ENCODE measurements around the gene JMJD8.

DNA sequence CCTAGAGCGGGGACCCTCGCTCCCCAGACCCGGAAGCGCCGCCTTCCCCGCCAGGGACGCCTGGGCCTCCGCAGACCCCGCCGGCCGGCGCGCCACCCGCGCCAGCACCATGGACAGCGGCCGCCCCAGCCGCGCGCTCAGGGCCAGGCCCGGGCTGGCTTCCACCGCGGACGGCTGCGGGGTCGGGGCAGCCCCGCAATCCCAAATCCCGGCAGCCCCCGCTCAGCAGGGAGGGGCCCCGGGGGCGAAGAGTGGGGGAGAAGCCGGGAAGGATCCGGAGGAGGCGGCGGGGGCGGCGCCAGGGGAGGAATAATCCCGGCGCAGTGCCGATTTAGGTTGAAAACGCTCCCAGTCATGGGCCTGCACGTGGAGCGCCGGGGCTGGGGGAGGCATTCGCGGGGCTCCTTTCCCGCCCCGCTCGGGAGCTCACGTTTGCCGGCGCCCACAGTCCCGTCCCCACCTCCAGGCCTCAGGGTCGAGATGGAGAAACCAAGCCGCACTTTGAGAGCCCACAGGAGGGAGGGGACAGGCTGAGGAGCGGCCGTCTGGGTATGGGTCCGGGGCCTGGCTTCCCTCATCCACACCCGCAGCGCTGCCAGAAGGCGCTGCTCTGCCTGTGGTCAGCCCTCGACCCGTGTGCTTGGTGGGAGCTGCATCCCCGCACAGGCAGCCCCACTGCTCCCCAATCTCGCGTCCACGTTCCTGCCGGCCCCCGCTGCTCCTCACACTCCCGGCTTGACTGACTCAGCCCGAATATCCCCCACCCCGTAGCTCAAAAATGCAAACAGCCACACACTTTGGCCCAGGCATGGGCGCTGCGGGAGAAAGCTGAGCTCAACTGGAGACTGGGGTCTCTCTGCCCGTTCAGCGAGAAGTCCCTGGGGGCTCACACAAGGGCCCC is 16.8 kb upstream of the JMJD8 start:
- TF ChIP-seq TAF1 (IDR thresholded peaks at IDR 0.05; ENCODE audit: borderline replicate concordance, insufficient read depth, low read length): no peak
- TF ChIP-seq, protein P1, sequence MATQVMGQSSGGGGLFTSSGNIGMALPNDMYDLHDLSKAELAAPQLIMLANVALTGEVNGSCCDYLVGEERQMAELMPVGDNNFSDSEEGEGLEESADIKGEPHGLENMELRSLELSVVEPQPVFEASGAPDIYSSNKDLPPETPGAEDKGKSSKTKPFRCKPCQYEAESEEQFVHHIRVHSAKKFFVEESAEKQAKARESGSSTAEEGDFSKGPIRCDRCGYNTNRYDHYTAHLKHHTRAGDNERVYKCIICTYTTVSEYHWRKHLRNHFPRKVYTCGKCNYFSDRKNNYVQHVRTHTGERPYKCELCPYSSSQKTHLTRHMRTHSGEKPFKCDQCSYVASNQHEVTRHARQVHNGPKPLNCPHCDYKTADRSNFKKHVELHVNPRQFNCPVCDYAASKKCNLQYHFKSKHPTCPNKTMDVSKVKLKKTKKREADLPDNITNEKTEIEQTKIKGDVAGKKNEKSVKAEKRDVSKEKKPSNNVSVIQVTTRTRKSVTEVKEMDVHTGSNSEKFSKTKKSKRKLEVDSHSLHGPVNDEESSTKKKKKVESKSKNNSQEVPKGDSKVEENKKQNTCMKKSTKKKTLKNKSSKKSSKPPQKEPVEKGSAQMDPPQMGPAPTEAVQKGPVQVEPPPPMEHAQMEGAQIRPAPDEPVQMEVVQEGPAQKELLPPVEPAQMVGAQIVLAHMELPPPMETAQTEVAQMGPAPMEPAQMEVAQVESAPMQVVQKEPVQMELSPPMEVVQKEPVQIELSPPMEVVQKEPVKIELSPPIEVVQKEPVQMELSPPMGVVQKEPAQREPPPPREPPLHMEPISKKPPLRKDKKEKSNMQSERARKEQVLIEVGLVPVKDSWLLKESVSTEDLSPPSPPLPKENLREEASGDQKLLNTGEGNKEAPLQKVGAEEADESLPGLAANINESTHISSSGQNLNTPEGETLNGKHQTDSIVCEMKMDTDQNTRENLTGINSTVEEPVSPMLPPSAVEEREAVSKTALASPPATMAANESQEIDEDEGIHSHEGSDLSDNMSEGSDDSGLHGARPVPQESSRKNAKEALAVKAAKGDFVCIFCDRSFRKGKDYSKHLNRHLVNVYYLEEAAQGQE (IDR thresholded peaks at IDR 0.05; ENCODE audit: insufficient read depth in 1 of 2, low read depth in 2 of 2, low read length in 2 of 2): peak; percentile 90 to 98

Data from PFSK-1 (cell line).